ENCODE results near the gene RAB5IF. TPM values are rescaled to one million over a fixed set of nuclear protein-coding genes. Genes with fewer than 3 reads are reported as not detected.
A peak's percentile ranks its signal among the peaks of the same experiment; 100 is the strongest.

The RAB5IF gene
- total and polyA plus RNA-seq, 9 of the 15 experiments (the other 6 are each of a cell fraction or from before 2014, with no cell fraction given), result 26.5 to 198 (median 134) TPM

- TF ChIP-seq AFF1 (IDR thresholded peaks at IDR 0.05; ENCODE audit: low read depth in 1 of 2, partially characterized antibody in 2 of 2) (no peak), NEUROD1 (IDR thresholded peaks at IDR 0.05; ENCODE audit: borderline replicate concordance, low read depth, low read length, partially characterized antibody) (no peak), HOXB6 (CRISPR knock-in tag; IDR thresholded peaks at IDR 0.05; ENCODE audit: borderline replicate concordance) (no peak), KAT7 (CRISPR knock-in tag; IDR thresholded peaks at IDR 0.05; ENCODE audit: borderline replicate concordance) (no peak)
Observed at GRCh38 chr20:36584018-36584481, 21.5 kb upstream of the RAB5IF start (continued).

- H3K4me1 ChIP-seq (replicated peaks in 1 of 2; ENCODE audit: control insufficient read depth in 2 of 2, insufficient read depth in 2 of 2, low read length in 2 of 2), result no peaks in the 10 kb centered on the region; a peak in 1 of 5 replicates
- no TSS peak for BruUV-seq (replicated peaks)
- no peaks in the 10 kb centered on the region for H3K9me1 ChIP-seq (ENCODE audit: control insufficient read depth, insufficient read depth, low read length)
- 70% methylated on average over 7 of the region's 8 CpGs for WGBS (ENCODE audit: insufficient coverage, low coverage, missing lambda C conversion rate)
- TF ChIP-seq BCL6 (CRISPR knock-in tag; IDR thresholded peaks at IDR 0.05) (no peak), HMBOX1 (IDR thresholded peaks at IDR 0.05) (peak; percentile 25; the same call in 1 of the 2 replicates)
- H3K9me3 ChIP-seq (replicated peaks; ENCODE audit: control insufficient read depth, insufficient read depth, low read depth, low read length), result no peaks in the 10 kb centered on the region
- ChIA-PET POLR2A (interaction anchor here (0.5 to 1.3 kb wide), 5 partner anchors 11 to 38 kb away, joined by 3 to 5 read pairs (median 3); no protein-coding TSS in a partner anchor), CTCF (ENCODE audit: low intra/inter-chr PET ratio) (no interaction called here)
- DNase-seq (ENCODE audit: extremely low read depth in 1 of 4, low spot score in 3 of 4) (peak in 1 of 4 experiments; percentile 7), ATAC-seq (no peak; the same call in 2 of the 3 replicates), FAIRE-seq (no peak)
- no peak overlapping the region for H3K4me3 ChIP-seq
- H4K20me1 ChIP-seq (replicated peaks; ENCODE audit: control insufficient read depth, insufficient read depth, low read length), result peaks cover 5% of the 10 kb centered on the region
- no peaks in the 10 kb centered on the region for H3K27me3 ChIP-seq (ENCODE audit: control insufficient read depth in 2 of 2, insufficient read depth in 2 of 2, low read length in 2 of 2)
- H3K27ac ChIP-seq (ENCODE audit: extremely low read depth, low read depth, low read length), result no peak overlapping the region
- no peak overlapping the region for H3K4me2 ChIP-seq (ENCODE audit: insufficient read depth, low read length)
- no peaks in the 10 kb centered on the region for H3K79me2 ChIP-seq (ENCODE audit: control insufficient read depth, insufficient read depth, low read length)
- no peak overlapping the region for H2AFZ ChIP-seq (ENCODE audit: low read depth, low read length)
- peak overlapping the region in 1 of 2 experiments; percentile 40; a peak in 1 of 4 replicates for H3K9ac ChIP-seq (ENCODE audit: insufficient read depth in 1 of 2, low read depth in 2 of 2, low read length in 2 of 2)
- intact Hi-C loops (cut with micrococcal nuclease), result no loop called here
- peaks cover 20% of the 10 kb centered on the region; the same call in 2 of the 3 replicates for H3K36me3 ChIP-seq (ENCODE audit: control insufficient read depth, insufficient read depth, low read length)
- in situ Hi-C loops (cut with MboI), result no loop called here
Observed at GRCh38 chr20:36585410-36586125, 20.0 kb upstream of the RAB5IF start.

Data from K562 (cell line).